Neural cell (in vitro differentiated cells): Measurements from ENCODE around the gene PLXNA3.

Source experiments
- EP300 ChIP-seq: fragments of 450-650 bp; conservative IDR thresholded peaks from 2 replicates; pipeline ENCODE4 v1.6.1; 2014; ENCODE audit warnings: antibody characterized with exemption, mild to moderate bottlenecking, moderate library complexity; ENCODE audit not compliant: poor library complexity, severe bottlenecking
- EZH2 ChIP-seq: fragments of 200-600, 300-800 bp; shearing (Covaris generic), sonication (generic); IDR thresholded peaks from 2 replicates; pipeline ENCODE4 v1.6.1; 2014; ENCODE audit warnings: antibody characterized with exemption, low read length, borderline replicate concordance, mild to moderate bottlenecking; ENCODE audit not compliant: insufficient read depth, poor library complexity, severe bottlenecking
- MXI1 ChIP-seq: fragments of 450-650 bp; conservative IDR thresholded peaks from 2 replicates; pipeline ENCODE4 v1.6.1; 2014; ENCODE audit warnings: antibody characterized with exemption, mild to moderate bottlenecking; ENCODE audit not compliant: poor library complexity, severe bottlenecking
- POLR2AphosphoS5 ChIP-seq: IDR thresholded peaks from 2 replicates; pipeline ENCODE4 v1.6.1; 2012
- RAD21 ChIP-seq: fragments of 450-650 bp; conservative IDR thresholded peaks from 2 replicates; pipeline ENCODE4 v1.6.1; 2014; ENCODE audit warnings: antibody characterized with exemption, mild to moderate bottlenecking, moderate library complexity
- SMC3 ChIP-seq: fragments of 450-650 bp; conservative IDR thresholded peaks from 2 replicates; pipeline ENCODE4 v1.6.1; 2014; ENCODE audit warnings: antibody characterized with exemption, mild to moderate bottlenecking, moderate library complexity; ENCODE audit not compliant: poor library complexity
- TAF1 ChIP-seq: IDR thresholded peaks from 2 replicates; pipeline ENCODE4 v1.6.1; 2012; ENCODE audit warnings: low read depth
- TF ChIP-seq, protein P1 (sequence below): fragments of 450-650 bp; IDR thresholded peaks from 2 replicates; pipeline ENCODE4 v1.5.1; 2014; ENCODE audit warnings: antibody characterized with exemption, mild to moderate bottlenecking, moderate library complexity; ENCODE audit not compliant: poor library complexity, severe bottlenecking
- TF ChIP-seq, protein P2 (sequence below): IDR thresholded peaks from 2 replicates; pipeline ENCODE4 v1.6.1; 2012; ENCODE audit warnings: borderline replicate concordance

DNA sequence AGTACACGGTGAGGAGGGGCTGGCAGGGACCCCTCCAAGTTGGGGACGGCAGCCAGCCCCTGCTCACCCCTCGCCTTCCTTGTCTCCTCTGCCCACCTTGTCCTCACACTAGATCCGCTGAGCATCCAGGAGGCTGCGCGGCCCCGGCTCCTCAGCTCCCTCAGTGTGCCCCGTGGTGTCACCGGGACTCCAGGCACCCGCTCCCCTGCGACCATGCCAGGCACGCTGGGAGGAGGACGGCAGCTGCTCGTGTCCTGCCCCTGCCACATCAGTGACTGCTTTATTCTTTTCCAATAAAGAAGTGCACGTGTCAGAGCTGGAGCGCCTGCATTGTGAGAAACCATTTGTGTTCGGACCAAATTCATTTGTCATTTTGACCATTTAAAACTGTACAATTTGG is 7.8 kb upstream of the PLXNA3 start:
- TF ChIP-seq SMC3 (no peak), TAF1 (no peak), POLR2AphosphoS5 (no peak), EZH2 (no peak), EP300 (no peak), RAD21 (no peak), MXI1 (no peak)
- TF ChIP-seq, protein P1, sequence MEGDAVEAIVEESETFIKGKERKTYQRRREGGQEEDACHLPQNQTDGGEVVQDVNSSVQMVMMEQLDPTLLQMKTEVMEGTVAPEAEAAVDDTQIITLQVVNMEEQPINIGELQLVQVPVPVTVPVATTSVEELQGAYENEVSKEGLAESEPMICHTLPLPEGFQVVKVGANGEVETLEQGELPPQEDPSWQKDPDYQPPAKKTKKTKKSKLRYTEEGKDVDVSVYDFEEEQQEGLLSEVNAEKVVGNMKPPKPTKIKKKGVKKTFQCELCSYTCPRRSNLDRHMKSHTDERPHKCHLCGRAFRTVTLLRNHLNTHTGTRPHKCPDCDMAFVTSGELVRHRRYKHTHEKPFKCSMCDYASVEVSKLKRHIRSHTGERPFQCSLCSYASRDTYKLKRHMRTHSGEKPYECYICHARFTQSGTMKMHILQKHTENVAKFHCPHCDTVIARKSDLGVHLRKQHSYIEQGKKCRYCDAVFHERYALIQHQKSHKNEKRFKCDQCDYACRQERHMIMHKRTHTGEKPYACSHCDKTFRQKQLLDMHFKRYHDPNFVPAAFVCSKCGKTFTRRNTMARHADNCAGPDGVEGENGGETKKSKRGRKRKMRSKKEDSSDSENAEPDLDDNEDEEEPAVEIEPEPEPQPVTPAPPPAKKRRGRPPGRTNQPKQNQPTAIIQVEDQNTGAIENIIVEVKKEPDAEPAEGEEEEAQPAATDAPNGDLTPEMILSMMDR = no peak
- TF ChIP-seq, protein P2, sequence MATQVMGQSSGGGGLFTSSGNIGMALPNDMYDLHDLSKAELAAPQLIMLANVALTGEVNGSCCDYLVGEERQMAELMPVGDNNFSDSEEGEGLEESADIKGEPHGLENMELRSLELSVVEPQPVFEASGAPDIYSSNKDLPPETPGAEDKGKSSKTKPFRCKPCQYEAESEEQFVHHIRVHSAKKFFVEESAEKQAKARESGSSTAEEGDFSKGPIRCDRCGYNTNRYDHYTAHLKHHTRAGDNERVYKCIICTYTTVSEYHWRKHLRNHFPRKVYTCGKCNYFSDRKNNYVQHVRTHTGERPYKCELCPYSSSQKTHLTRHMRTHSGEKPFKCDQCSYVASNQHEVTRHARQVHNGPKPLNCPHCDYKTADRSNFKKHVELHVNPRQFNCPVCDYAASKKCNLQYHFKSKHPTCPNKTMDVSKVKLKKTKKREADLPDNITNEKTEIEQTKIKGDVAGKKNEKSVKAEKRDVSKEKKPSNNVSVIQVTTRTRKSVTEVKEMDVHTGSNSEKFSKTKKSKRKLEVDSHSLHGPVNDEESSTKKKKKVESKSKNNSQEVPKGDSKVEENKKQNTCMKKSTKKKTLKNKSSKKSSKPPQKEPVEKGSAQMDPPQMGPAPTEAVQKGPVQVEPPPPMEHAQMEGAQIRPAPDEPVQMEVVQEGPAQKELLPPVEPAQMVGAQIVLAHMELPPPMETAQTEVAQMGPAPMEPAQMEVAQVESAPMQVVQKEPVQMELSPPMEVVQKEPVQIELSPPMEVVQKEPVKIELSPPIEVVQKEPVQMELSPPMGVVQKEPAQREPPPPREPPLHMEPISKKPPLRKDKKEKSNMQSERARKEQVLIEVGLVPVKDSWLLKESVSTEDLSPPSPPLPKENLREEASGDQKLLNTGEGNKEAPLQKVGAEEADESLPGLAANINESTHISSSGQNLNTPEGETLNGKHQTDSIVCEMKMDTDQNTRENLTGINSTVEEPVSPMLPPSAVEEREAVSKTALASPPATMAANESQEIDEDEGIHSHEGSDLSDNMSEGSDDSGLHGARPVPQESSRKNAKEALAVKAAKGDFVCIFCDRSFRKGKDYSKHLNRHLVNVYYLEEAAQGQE = no peak
